ENCODE measurements around the gene LTC4S.

- TF ChIP-seq EZH2 (IDR thresholded peaks at IDR 0.05; ENCODE audit: borderline replicate concordance, low read depth, low read length, severe bottlenecking) (no peak), POLR2A (IDR thresholded peaks at IDR 0.05; ENCODE audit: low read depth, low read length) (no peak), CTCF (IDR thresholded peaks at IDR 0.05; ENCODE audit: extremely low read depth in 1 of 2, insufficient read depth in 1 of 2, low read depth in 1 of 2, low read length in 2 of 2) (no peak), MAX (IDR thresholded peaks at IDR 0.05; ENCODE audit: insufficient read depth, insufficient read length) (no peak), JUN (IDR thresholded peaks at IDR 0.05; ENCODE audit: borderline replicate concordance, insufficient read depth, insufficient read length, low read depth) (no peak), POLR2AphosphoS5 (IDR thresholded peaks at IDR 0.05; ENCODE audit: insufficient read depth, low read depth, low read length) (no peak)
Measured at GRCh38 chr5:179768326-179769085, 25.3 kb upstream of the LTC4S start.

All from endothelial cell of umbilical vein (primary cell).